GM12878 (cell line): Measurements from ENCODE around the gene STEAP4. TPM values are rescaled to one million over a fixed set of nuclear protein-coding genes. Genes with fewer than 3 reads are reported as not detected.

Experiments used
- ATAC-seq: fragments of 200-7000 bp; cut with Tn5 transposase; 3 replicates; pipeline ENCODE4 v1.9.1; 2020; ENCODE audit warnings: mild to moderate bottlenecking, moderate library complexity
- BruUV-seq: library from RNA; stranded (reverse); fragments of 400-500 nt; replicated peaks from 2 replicates; lab custom pipeline; 2021; lab: Mats Ljungman, UMichigan
- CTCF ChIA-PET: fragments of 300-600 bp; sonication (Branson Sonifier 250); formaldehyde crosslinking; extraction: SDS; loops from one replicate; lab custom pipeline; 2021; ENCODE audit warnings: inconsistent platforms; lab: Yijun Ruan, JAX
- POLR2A ChIA-PET: fragments of 350-600 bp; formaldehyde crosslinking; extraction: SDS; loops from one replicate; lab custom pipeline; 2021; ENCODE audit warnings: inconsistent platforms; lab: Charles Lee
- RAD21 ChIA-PET: fragments of 300-600 bp; sonication (Branson Sonifier 250); formaldehyde crosslinking; loops from one replicate; lab custom pipeline; 2023; ENCODE audit warnings: antibody characterized with exemption; ENCODE audit not compliant: unreplicated experiment; lab: Charles Lee
- SMC1A ChIA-PET: fragments of 300-600 bp; sonication (Branson Sonifier 250); formaldehyde crosslinking; loops from one replicate; lab custom pipeline; 2023; ENCODE audit not compliant: unreplicated experiment, uncharacterized antibody; lab: Charles Lee
- DNase-seq: peaks from one replicate; pipeline ENCODE4 v3.0.0-alpha.2; 2011; ENCODE audit warnings: low read depth, low spot score
- FAIRE-seq: peaks from 3 replicates; lab custom pipeline; 2011; peaks lifted over from hg19 to GRCh38; lab: Jason Lieb, UNC
- H2AFZ ChIP-seq: 2 replicates; pipeline ENCODE4 v1.6.0; 2011; ENCODE audit warnings: low read depth, low read length, control low read depth; ENCODE audit not compliant: control insufficient read depth
- H3K27ac ChIP-seq: 2 replicates; pipeline ENCODE4 v1.5.1; 2011; ENCODE audit warnings: control low read depth; ENCODE audit not compliant: control insufficient read depth, insufficient read depth
- H3K27me3 ChIP-seq, 2 experiments: replicated peaks in 1 of 2; 2 replicates each; pipeline versions ENCODE4 v1.6.0 to v1.6.1; 2011; ENCODE audit warnings: low read length in 1 of 2; ENCODE audit not compliant: control insufficient read depth in 2 of 2, insufficient read depth in 2 of 2
- H3K36me3 ChIP-seq, 2 experiments: 2 replicates each; pipeline ENCODE4 v1.5.1; 2011; ENCODE audit warnings: low read length in 1 of 2; ENCODE audit not compliant: control insufficient read depth in 2 of 2, insufficient read depth in 2 of 2
- H3K4me1 ChIP-seq: 2 replicates; pipeline ENCODE4 v1.6.1; 2011; ENCODE audit warnings: mild to moderate bottlenecking, low read length, moderate library complexity, mixed read lengths; ENCODE audit not compliant: control insufficient read depth, insufficient read depth
- H3K4me2 ChIP-seq: 2 replicates; pipeline ENCODE4 v1.6.0; 2011; ENCODE audit warnings: control low read depth; ENCODE audit not compliant: control insufficient read depth, insufficient read depth
- H3K4me3 ChIP-seq: fragments of 200-600 bp; sonication (generic); 2 replicates; pipeline ENCODE4 v1.5.1; 2016
- H3K79me2 ChIP-seq: 2 replicates; pipeline ENCODE4 v1.6.0; 2011; ENCODE audit warnings: low read length; ENCODE audit not compliant: control insufficient read depth, insufficient read depth
- H3K9ac ChIP-seq: 2 replicates; pipeline ENCODE4 v1.8.0; 2011; ENCODE audit warnings: low read length, control low read depth, mixed read lengths; ENCODE audit not compliant: control insufficient read depth, insufficient read depth
- H3K9me3 ChIP-seq: replicated peaks from 3 replicates; pipeline ENCODE4 v1.5.1; 2011; ENCODE audit warnings: mild to moderate bottlenecking, low read length; ENCODE audit not compliant: control insufficient read depth, insufficient read depth
- H4K20me1 ChIP-seq: 2 replicates; pipeline ENCODE4 v1.6.0; 2011; ENCODE audit not compliant: control insufficient read depth, insufficient read depth
- BACH1 ChIP-seq: fragments of 450-650 bp; IDR thresholded peaks from 2 replicates; pipeline ENCODE4 v1.6.1; 2017; ENCODE audit warnings: mild to moderate bottlenecking, borderline replicate concordance
- BCLAF1 ChIP-seq: fragments of 450-650 bp; IDR thresholded peaks from 2 replicates; pipeline ENCODE4 v1.6.1; 2017; ENCODE audit warnings: antibody characterized with exemption, mild to moderate bottlenecking, moderate library complexity
- CHD1 ChIP-seq: IDR thresholded peaks from 2 replicates; pipeline ENCODE4 v1.6.1; 2012; ENCODE audit warnings: low read depth, low read length, improper control_type of control experiment
- CHD2 ChIP-seq: IDR thresholded peaks from 2 replicates; pipeline ENCODE4 v1.6.1; 2011; ENCODE audit warnings: low read depth, low read length, improper control_type of control experiment, borderline replicate concordance
- CREM ChIP-seq: IDR thresholded peaks from 2 replicates; pipeline ENCODE4 v1.6.1; 2014; ENCODE audit warnings: antibody characterized with exemption, low read depth
- EGR1 ChIP-seq, 2 experiments: IDR thresholded peaks; 1 replicate in 1 of 2; 2 replicates in 1 of 2; pipeline ENCODE4 v1.6.1; 2011 to 2012; ENCODE audit warnings: low read depth in 2 of 2, low read length in 2 of 2, borderline replicate concordance in 1 of 2, mild to moderate bottlenecking in 1 of 2, moderate library complexity in 1 of 2
- EP300 ChIP-seq, 2 experiments: fragments of 150-350 bp in 1 of 2; IDR thresholded peaks; 2 replicates each; pipeline ENCODE4 v1.6.1; 2011 to 2012; ENCODE audit warnings: low read depth in 2 of 2, low read length in 2 of 2, borderline replicate concordance in 1 of 2, improper control_type of control experiment in 1 of 2, inconsistent platforms in 1 of 2; ENCODE audit not compliant: control insufficient read depth in 1 of 2
- ESRRA ChIP-seq: IDR thresholded peaks from 2 replicates; pipeline ENCODE4 v1.6.1; 2012; ENCODE audit warnings: mild to moderate bottlenecking, low read length, improper control_type of control experiment
- FOS ChIP-seq: IDR thresholded peaks from 3 replicates; pipeline ENCODE4 v1.6.1; 2011; ENCODE audit warnings: borderline replicate concordance; ENCODE audit not compliant: insufficient read length; ENCODE audit errors: extremely low read depth
- HCFC1 ChIP-seq: fragments of 150-350 bp; IDR thresholded peaks from 2 replicates; pipeline ENCODE4 v1.6.1; 2014; ENCODE audit warnings: low read length
- HDAC2 ChIP-seq: fragments of 200-600 bp; sonication (generic); IDR thresholded peaks from 2 replicates; pipeline ENCODE4 v1.6.1; 2017
- JUND ChIP-seq: IDR thresholded peaks from 2 replicates; pipeline ENCODE4 v1.6.1; 2012; ENCODE audit warnings: low read depth, mild to moderate bottlenecking, low read length, improper control_type of control experiment, moderate library complexity
- MYC ChIP-seq: IDR thresholded peaks from 2 replicates; pipeline ENCODE4 v1.6.1; 2011; ENCODE audit warnings: mild to moderate bottlenecking, low read length, moderate library complexity, inconsistent platforms; ENCODE audit not compliant: insufficient read depth, insufficient replicate concordance, insufficient read length, severe bottlenecking
- NR2C1 ChIP-seq: fragments of 450-650 bp; IDR thresholded peaks from 2 replicates; pipeline ENCODE4 v1.6.1; 2017; ENCODE audit warnings: antibody characterized with exemption, mild to moderate bottlenecking, moderate library complexity
- POLR2AphosphoS2 ChIP-seq: IDR thresholded peaks from 2 replicates; pipeline ENCODE4 v1.6.1; 2011; ENCODE audit warnings: low read depth, mild to moderate bottlenecking, low read length, improper control_type of control experiment, moderate library complexity
- SIN3A ChIP-seq: IDR thresholded peaks from 2 replicates; pipeline ENCODE4 v1.6.1; 2012; ENCODE audit warnings: low read depth, low read length, improper control_type of control experiment
- SMAD5 ChIP-seq: IDR thresholded peaks from 2 replicates; pipeline ENCODE4 v1.6.1; 2016; ENCODE audit warnings: antibody characterized with exemption, low read depth
- SUPT20H ChIP-seq: IDR thresholded peaks from 2 replicates; pipeline ENCODE4 v1.6.1; 2011; ENCODE audit warnings: low read depth, mild to moderate bottlenecking, low read length, moderate library complexity, borderline replicate concordance; ENCODE audit not compliant: control insufficient read depth
- TBL1XR1 ChIP-seq: IDR thresholded peaks from 2 replicates; pipeline ENCODE4 v1.6.1; 2012; ENCODE audit warnings: low read depth, low read length, improper control_type of control experiment
- ZNF592 ChIP-seq: fragments of 450-650 bp; IDR thresholded peaks from 2 replicates; pipeline ENCODE4 v1.6.1; 2017; ENCODE audit warnings: mild to moderate bottlenecking, moderate library complexity
- in situ Hi-C: fragments of 300-500 bp; cut with MboI; formaldehyde crosslinking; loops from 9 replicates; pipeline ENCODE4 v1.14.3; 2018; ENCODE audit warnings: mixed read lengths
- intact Hi-C: fragments of 100-400 bp; cut with micrococcal nuclease; formaldehyde crosslinking; loops from one replicate; pipeline ENCODE4 v1.14.2; 2022; ENCODE audit not compliant: unreplicated experiment
- polyA plus RNA-seq, 11 experiments: library from polyadenylated mRNA; depleted of rRNA in 4 of 11; unstranded in 6 of 11; stranded (reverse) in 5 of 11; fragments of >200 nt; fragmentation: Nextera tagmentation in 4 of 11; fragmentation: Illumina TruSeq in 1 of 11; extraction: Ambion mirVana in 4 of 11; extraction: Trizol in 1 of 11; gene quantifications; 1 replicate in 1 of 11; 2 replicates in 10 of 11; pipeline versions ENCODE4 v1.2.1 to v1.2.3, GENCODE V29; 2011 to 2016; ENCODE audit warnings: inconsistent platforms in 2 of 11, missing spikeins in 2 of 11, low read depth in 1 of 11
- total RNA-seq, 4 experiments: library from RNA; depleted of rRNA in 3 of 4; stranded (reverse); fragments of >200 nt in 3 of 4; fragmentation: Illumina TruSeq in 1 of 4; extraction: Trizol in 1 of 4; gene quantifications; 2 replicates each; pipeline versions ENCODE4 v1.2.1 to v1.2.3, GENCODE V29; 2013 to 2021

STEAP4 gene
- total and polyA plus RNA-seq, 10 of the 15 experiments (the other 5 are each of a cell fraction or from before 2014, with no cell fraction given): 0.13 TPM; not detected in 9

- BruUV-seq: no TSS peak
- Histone ChIP-seq H3K4me3 (no peak overlapping the region), H2AFZ (no peak overlapping the region), H3K4me1 (no peaks in the 10 kb centered on the region), H3K27ac (no peak overlapping the region), H3K36me3 (no peaks in the 10 kb centered on the region), H3K9ac (no peak overlapping the region), H3K27me3 (no peaks in the 10 kb centered on the region), H3K9me3 (no peaks in the 10 kb centered on the region; the same call in 2 of the 3 replicates), H3K79me2 (no peaks in the 10 kb centered on the region), H3K4me2 (no peak overlapping the region), H4K20me1 (no peaks in the 10 kb centered on the region)
- RAD21 ChIA-PET: interaction anchor here (0.6 kb wide), 1 partner anchor 67 kb away, joined by 4 read pairs; no protein-coding TSS in a partner anchor
- CTCF ChIA-PET: interaction anchor here (0.5 to 2.9 kb wide), 3 partner anchors 14 to 558 kb away, joined by 4 to 7 read pairs (median 4); no protein-coding TSS in a partner anchor
- FAIRE-seq (no peak), DNase-seq (no peak), ATAC-seq (no peak)
- intact Hi-C loops: no loop called here
- POLR2A ChIA-PET: no interaction called here
- SMC1A ChIA-PET: interaction anchor here (0.6 to 1.9 kb wide), 5 partner anchors 9 to 131 kb away, joined by 3 to 7 read pairs (median 4); no protein-coding TSS in a partner anchor
- TF ChIP-seq FOS (no peak), CHD2 (no peak), EGR1 (IDR thresholded peaks at IDR 0.05; ENCODE audit: borderline replicate concordance in 1 of 2, low read depth in 2 of 2, low read length in 2 of 2) (no peak), SIN3A (no peak), CHD1 (no peak), TBL1XR1 (no peak), SUPT20H (no peak), POLR2AphosphoS2 (no peak), NR2C1 (no peak), BACH1 (no peak), EP300 (IDR thresholded peaks at IDR 0.05; ENCODE audit: borderline replicate concordance in 1 of 2, control insufficient read depth in 1 of 2, low read depth in 2 of 2, low read length in 2 of 2) (no peak), ESRRA (no peak), ZNF592 (no peak), SMAD5 (no peak), CREM (no peak), BCLAF1 (no peak), JUND (no peak), HDAC2 (no peak), HCFC1 (no peak), MYC (no peak)
- in situ Hi-C loops: no loop called here
Observed at GRCh38 chr7:88331322-88331721, 24.6 kb upstream of the STEAP4 start.
